GM19025 (cell line): ENCODE measurements around the gene PRSS53.
"Not testable (repeated sequence)": the region's sequence is repeated elsewhere in the genome, so short reads cannot be mapped to it uniquely, and the experiment has no call there.

ENCODE experiments used
- ATAC-seq: cut with Tn5 transposase; IDR thresholded peaks from one replicate; pipeline ENCODE4 v1.9.1; 2021; ENCODE audit warnings: mild to moderate bottlenecking, low read depth, moderate library complexity; ENCODE audit not compliant: unreplicated experiment

Gene PRSS53

DNA sequence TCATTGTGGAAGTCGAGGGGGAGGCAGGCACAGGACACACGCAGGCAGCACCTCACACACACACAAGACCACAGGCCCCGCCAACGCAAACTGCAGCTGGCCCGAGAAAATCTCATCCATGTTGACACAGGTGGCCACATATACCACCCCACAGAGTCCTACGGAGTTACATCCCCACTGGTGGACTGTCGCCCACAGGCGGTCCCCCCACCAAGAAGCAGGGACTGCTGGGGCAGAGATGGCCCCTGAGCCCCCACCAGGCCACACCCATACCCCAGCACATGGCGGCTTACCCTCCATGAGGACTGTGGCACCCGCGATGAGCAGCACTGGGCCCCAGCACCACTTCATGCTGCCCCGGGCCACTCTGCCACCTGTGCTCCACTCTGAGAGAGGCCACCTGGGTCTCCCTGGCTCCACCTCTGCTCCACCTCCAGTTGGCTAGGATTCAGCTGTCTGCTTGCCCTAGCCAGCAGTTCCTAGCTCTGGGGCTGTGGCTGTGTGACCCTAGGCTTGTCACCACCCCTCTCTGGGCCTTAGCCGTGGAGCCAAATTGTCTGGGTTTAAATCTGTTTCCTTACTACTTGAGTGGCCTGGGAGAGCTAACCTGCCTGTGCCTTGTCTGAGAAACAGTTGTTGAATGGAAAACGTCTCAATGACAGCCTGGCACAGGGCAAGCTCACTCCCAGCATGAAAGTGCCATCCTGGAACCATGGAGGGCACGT is at the start of gene PRSS53:
Gene PRSS53, minus strand, starts transcription at position 485 of the 725 bp plus-strand sequence. Its CDS starts 134 bp downstream, at position 351.
- ATAC-seq, result no peak

DNA sequence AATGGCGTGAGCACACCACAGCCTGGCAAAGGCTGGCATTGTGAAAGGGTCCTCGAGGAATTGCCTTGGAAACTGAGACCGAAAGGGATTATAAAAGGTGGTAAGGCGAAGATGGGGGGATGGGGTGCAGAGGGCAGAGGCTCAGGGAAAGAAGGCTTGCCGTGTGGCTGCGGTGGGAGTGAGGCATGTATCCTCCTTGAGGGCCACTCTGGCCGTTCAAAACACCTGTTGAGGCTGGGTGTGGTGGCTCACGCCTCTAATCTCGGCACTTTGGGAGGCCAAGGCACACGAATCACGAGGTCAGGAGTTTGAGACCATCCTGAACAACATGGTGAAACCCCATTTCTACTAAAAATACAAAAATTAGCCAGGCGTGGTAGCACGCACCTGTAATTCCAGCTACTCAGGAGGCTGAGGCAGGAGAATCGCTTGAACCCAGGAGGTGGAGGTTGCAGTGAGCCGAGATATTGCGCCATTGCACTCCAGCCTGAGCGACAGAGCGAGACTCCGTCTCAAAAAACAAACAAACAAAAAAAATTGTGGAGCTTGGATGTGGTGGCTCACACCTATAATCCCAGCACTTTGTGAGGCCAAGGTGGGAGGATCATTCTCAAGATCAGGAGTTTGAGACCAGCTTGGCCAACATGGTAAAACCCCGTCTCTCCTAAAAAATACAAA is 48.2 kb upstream of the PRSS53 start:
- not testable (repeated sequence) for ATAC-seq

GRCh38 chr16:31136287-31136662 is 47.5 kb upstream of the PRSS53 start:
- ATAC-seq, result no peak

GRCh38 chr16:31135535-31136286 is 47.0 kb upstream of the PRSS53 start, which contains the start of gene PRSS8:
TSS of gene PRSS8 (minus strand) at chr16:31135727. CDS start at chr16:31135498, 229 bp downstream.
- no peak for ATAC-seq

GRCh38 chr16:31134625-31135534 is 46.1 kb upstream of the PRSS53 start:
- ATAC-seq, result no peak

DNA sequence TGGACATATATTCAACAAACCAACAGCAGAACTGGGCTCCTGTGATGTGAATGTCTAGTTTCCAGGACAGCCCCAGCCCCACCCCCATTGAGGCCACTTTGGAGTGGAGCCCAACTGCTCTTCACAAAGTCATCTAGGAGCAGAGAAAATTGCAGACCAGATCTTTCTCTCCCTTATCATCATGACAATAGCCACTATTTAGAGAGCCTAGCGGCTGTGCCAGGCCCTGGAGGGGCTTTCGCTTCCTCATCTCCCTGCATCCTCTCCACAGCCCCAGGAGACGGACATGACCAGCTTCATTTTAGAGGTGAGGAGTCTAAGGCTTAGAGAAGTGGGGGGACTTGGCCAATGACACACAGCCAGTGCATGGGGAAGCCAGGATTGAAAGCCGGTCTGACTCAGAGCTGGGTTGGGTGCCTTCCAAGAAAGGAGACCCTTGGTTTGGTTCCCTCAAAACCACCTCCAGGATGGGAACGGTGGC is 45.4 kb upstream of the PRSS53 start:
- no peak for ATAC-seq

DNA sequence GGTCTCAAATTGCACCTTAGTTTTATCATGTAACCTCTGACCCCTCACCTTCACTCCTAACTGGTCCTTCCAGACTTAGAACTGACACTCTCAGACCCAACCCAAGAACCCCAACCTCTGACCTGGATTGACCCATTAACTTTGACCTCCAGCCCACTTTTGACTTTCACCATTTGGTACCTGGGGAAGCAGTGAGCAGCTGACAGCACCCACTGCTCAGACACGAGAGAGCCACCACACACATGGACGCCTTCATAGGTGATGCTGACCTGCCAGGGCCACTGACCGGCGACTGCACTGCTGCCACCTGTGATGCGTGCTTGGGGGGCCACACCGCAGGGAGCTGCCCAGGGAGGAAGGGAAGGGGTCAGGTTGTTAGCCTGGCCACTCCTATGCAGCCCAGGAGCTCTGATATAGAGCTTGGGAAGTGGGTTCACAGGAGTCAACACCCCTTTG is 44.3 kb upstream of the PRSS53 start:
- no peak for ATAC-seq

GRCh38 chr16:31132303-31132979 is 43.7 kb upstream of the PRSS53 start:
- ATAC-seq, result no peak

DNA sequence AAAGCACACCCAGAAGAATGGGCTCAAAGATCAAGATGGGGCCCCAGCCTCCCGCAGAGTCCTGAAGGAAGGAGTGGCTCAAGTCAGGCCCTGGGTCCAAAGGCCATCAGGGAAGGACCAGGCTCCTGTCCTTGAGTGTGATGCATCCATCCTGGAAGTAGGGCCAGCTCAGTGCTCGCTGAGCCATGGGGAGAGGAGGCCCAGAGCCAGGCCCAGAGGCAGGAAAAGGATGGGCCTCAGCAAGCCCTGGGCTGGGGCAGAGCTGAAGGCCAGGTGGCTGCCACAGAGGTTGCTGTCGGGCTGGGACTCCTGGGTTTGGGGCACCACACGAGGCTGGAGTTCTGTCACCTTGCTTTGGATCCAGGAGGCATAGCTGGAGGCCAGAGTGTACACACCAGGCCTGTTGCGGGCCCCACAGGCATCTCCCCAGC is 43.1 kb upstream of the PRSS53 start:
- no peak for ATAC-seq

- no peak for ATAC-seq
Observed at GRCh38 chr16:31131416-31131815, 42.7 kb upstream of the PRSS53 start.

GRCh38 chr16:31130899-31131298 is 42.2 kb upstream of the PRSS53 start:
- ATAC-seq, result no peak

DNA sequence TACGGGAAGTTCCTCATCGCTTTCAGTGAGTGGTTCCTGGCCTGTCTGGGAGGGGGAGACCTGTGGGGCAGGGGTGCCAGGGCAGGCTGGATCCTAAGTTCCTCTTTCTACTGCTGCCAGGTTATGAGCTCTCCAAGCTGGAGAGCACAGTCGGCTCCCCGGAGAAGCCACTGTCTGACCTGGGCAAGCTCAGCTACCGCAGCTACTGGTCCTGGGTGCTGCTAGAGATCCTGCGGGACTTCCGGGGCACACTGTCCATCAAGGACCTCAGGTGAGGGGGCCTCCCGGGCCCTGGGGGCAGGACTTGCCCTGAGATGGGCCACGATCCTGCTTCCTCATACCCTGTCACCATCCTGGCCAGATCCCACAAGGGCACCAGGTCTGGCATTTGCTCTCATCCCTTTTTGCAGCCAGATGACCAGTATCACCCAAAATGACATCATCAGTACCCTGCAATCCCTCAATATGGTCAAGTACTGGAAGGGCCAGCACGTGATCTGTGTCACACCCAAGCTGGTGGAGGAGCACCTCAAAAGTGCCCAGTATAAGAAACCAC is 41.7 kb upstream of the PRSS53 start:
- no peak for ATAC-seq

GRCh38 chr16:31129568-31130335 is 41.0 kb upstream of the PRSS53 start:
- ATAC-seq, result no peak

- ATAC-seq, result no peak
Observed at GRCh38 chr16:31128711-31129567, 40.2 kb upstream of the PRSS53 start.

GRCh38 chr16:31127182-31127581 is 38.4 kb upstream of the PRSS53 start:
- ATAC-seq, result no peak

GRCh38 chr16:31125844-31126243 is 37.1 kb upstream of the PRSS53 start:
- no peak for ATAC-seq

DNA sequence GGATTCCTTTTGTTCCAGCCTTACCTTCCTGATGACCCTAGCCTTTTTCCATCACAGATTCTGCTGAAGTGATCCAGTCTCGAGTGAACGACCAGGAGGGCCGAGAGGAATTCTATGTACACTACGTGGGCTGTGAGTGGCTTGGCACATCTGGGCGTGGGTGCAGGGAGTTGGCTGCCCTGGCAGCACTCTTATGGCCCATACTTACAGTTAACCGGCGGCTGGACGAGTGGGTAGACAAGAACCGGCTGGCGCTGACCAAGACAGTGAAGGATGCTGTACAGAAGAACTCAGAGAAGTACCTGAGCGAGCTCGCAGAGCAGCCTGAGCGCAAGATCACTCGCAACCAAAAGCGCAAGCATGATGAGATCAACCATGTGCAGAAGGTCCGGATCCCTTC is 31.4 kb upstream of the PRSS53 start:
- ATAC-seq, result no peak
